ENCODE measurements around the gene RFPL3.

DNA sequence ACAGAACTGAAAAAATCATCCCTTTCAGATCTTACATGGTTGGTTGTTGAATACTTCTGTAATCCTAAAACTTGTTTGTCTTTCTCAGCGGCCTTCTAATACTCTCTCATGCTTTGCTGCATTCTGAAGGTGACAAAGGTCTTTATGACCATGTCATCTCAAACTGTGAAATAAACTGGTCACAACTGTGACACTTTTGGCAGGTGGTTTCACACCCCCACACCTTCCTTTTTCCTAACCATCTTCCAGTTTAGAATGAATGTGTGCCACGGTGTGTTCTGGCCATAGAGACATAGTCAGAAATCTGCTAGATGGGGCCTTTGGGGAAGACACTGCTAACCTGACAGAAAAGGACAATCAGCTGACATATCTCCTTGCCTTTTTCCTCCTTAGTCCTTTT is 14.7 kb upstream of the RFPL3 start:
- TF ChIP-seq POLR2A (IDR thresholded peaks at IDR 0.05; ENCODE audit: low read depth, low read length) (no peak), TAF1 (IDR thresholded peaks at IDR 0.05; ENCODE audit: borderline replicate concordance, low read depth, low read length) (no peak)

Data from GM12892 (cell line).